GM18526 (cell line): ENCODE results near the gene POLR2E.

Experiments
- POLR2A ChIP-seq: IDR thresholded peaks from 3 replicates; pipeline ENCODE4 v1.6.1; 2011; ENCODE audit not compliant: insufficient read length; ENCODE audit errors: extremely low read depth

The POLR2E gene

GRCh38 chr19:1093330-1093729 lies 1.8 kb downstream of the POLR2E start:
- TF ChIP-seq POLR2A = no peak

DNA sequence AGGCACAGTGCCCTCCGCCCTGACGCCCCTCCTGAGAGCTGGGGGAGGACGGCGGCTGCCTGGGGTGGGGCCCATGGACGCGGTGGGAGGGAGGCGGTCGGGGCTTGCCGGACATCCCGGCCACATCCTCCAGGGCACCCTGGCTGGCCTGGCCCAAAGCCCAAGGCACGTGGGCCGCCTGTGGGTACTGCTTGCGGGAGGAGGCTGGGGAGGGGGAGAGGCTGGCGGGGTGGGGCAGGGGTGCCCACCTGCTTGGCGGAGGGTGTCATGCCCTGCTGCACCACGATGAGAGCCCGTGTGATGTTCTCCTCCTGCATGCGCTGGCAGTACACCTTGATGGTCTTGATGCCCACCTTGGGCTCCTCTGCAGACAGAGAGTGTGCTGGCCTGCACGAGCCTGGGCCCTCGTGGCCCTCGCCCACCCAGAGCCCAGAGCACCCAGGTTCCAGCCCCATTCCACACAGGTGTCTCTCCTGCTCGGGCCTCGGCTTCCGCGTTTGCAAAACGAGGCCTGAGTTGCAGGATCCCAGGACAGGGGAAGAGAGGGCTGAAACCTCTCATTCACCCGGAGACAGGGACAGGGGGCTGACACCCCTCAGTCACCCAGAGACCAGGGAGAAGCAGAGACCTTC lies 3.5 kb downstream of the POLR2E start:
- no peak for TF ChIP-seq POLR2A

DNA sequence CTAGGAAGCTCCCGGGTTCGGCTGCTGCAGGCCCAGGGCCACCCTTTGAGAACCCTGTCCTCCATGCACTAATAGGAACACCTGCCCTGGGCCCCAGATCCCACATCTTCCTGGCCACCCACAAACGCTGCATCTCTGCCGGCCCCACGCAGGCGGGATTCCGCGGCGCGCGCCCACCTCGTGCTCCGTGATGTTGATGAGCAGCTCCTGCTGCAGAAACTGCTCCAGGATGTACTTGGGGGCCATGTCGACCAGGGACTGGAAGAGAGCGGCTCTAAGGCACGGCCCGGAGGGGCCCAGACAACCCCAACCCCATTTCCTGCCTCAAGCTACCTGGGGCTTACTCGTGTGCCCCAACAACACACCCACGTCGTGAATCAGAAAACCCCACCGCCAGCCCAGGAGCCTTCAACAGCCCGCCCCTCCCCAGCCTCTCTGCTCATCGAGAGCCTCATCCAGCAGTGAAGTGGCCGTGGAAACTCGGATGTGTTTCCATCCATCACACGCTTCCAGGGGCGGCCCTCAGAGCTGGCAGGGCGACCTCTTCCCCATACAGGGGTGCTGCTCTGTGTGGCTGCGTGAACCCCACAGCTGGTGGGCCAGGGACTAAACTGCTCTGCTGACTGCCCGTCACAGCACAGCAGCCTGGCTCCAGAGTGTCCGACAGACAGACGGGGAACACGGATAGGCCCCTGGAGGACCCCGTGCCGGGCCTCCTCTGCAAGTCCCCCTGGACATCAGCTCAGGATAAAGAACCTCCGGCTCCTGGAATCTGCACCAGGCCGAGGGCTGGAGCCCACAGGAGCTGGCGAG lies 4.2 kb downstream of the POLR2E start:
- TF ChIP-seq POLR2A = no peak

GRCh38 chr19:1089891-1090290 lies 5.3 kb downstream of the POLR2E start:
- no peak for TF ChIP-seq POLR2A

GRCh38 chr19:1089126-1089771 lies 5.9 kb downstream of the POLR2E start:
- TF ChIP-seq POLR2A = no peak

DNA sequence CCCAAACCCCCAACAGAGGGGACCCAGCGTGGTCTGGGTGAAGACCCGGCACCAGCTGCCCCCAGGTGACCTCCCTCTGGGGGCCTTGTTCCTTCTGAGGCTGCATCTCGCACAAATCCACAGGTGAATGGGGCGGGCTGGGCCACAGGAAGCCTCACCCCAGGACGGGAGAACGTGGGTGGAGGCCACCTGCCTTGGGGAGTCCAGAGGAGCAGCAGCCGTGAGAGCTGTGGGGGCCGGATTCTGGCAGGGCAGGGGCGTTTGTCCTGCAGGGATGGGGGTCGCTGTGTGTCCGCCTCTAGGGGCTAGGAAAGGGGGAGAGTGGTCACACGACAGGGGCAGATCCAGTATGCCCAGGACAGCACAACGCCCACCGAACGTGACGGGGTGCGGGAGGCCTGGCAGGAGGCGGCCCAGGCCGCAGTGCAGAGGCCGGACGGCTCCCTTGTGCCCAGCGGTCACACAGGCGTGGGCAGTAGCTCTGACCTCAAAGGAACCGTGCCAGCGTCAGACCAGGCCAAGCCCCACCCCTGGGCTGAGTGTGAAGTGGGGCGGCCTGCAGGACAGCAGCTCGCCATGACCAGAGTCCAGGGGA lies 6.7 kb downstream of the POLR2E start:
- no peak for TF ChIP-seq POLR2A

DNA sequence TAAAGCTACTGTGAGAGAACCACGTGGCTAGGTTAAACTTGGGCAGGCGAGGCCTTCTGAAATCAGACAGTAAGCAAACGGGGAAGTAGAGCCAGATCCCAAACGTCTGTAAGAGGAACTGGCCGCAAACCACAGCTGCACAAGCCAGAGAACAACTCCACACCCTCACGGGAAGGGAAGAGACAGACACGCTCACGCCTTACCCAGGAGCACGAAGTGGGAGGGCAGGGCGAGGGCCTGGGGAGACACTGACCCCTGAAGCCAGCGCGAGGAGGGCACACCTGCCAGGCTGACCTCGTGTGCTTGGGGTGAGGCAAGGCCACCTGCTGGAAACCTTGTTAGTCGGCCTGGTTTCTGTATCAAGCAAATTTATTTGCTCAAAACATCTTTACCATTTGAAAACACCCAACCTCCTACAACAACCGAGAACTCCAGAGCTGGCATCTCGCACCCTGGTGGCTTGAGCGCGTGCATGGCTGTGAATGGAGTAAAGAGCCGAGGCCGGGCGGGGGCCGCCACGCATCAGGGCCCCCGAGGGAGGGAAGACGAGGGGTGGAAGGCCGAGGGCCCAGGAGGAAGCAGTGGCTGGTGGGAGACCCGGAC lies 7.3 kb downstream of the POLR2E start:
- peak; percentile 25 for TF ChIP-seq POLR2A

GRCh38 chr19:1086613-1087012 lies 8.6 kb downstream of the POLR2E start:
- no peak for TF ChIP-seq POLR2A

DNA sequence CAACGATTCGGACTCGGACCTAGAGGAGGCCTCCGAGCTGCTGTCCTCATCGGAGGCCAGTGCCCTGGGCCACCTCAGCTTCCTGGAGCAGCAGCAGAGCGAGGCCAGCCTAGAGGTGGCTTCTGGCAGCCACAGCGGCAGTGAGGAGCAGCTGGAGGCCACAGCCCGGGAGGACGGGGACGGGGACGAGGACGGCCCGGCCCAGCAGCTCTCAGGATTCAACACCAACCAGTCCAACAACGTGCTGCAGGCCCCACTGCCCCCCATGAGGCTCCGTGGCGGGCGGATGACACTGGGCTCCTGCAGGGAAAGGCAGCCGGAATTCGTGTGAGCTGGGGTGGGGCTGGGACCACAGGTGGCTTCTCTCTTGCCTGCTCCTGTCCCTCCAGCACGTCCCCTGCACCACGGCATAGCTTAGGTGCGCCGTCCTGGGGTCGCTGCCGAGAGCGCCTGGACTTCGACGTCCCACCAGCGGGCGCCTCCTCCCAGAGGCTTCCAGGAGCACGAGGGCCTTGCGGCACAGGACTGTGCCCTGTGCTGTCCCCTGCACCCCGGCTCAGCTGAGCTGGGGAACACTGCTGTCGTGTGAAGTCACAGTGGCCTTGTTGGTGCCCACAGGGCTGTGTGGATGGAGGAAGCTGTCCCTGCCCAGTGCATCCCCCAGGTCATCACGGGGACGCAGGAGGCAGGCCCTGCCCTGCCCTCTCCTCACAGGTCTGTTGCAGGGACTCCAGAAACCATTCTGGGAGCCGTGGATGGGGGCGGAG lies 9.3 kb downstream of the POLR2E start:
- no peak for TF ChIP-seq POLR2A

GRCh38 chr19:1085053-1085658 lies 10.0 kb downstream of the POLR2E start:
- TF ChIP-seq POLR2A = no peak

GRCh38 chr19:1084024-1084868 lies 10.9 kb downstream of the POLR2E start:
- no peak for TF ChIP-seq POLR2A

- no peak for TF ChIP-seq POLR2A
Observed at GRCh38 chr19:1082928-1083816, 12.0 kb downstream of the POLR2E start.

DNA sequence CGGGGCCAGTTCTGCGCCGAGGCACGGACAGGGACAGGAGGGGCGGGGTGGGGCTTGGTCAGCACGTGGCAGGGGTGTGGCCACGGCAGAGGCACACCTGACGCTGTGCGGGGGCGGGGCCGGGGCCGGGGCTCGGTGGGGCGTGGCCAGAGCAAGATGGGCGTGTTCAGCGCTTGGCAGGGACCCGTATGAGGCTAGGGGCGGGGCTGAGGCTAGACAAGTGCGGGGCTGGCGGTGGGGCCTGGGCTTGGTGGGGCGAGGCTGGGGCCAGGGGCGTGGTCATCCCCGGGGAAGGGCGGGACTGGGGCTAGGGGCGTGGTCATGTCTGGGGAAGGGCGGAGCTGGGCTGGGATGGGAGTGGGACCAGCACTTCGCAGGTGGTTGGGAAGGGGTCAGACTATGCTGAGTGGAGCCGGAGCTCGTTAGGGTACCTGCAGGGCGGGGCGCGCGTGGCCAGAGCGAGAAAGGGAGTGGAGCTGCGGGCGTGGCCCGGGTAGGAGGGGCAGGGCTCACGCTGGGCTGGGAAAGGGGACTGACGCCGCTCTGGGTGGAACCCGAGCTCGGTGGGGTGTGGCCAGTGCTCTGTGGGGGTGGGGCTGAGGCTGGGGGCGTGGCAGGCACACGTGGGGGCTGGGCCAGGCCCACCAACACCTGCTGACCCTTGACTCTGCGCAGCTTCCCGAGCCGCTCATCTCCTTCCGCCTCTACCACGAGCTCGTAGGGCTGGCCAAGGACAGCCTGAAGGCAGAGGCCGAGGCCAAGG lies 12.8 kb downstream of the POLR2E start:
- TF ChIP-seq POLR2A = no peak
